GM18951 (cell line): ENCODE data around the gene PI4KA.
"Not testable (repeated sequence)": the region's sequence is repeated elsewhere in the genome, so short reads cannot be mapped to it uniquely, and the experiment has no call there.

Source experiments
- POLR2A ChIP-seq: IDR thresholded peaks from 4 replicates; pipeline ENCODE4 v1.6.1; 2011; ENCODE audit warnings: mild to moderate bottlenecking; ENCODE audit not compliant: insufficient read length, insufficient read depth; ENCODE audit errors: extremely low read depth
- in situ Hi-C: fragments of 300-500 bp; cut with MboI; formaldehyde crosslinking; loops from one replicate; pipeline ENCODE4 v1.12.0; 2022; ENCODE audit warnings: low sequenced_read_pairs, mixed read lengths, inconsistent platforms; ENCODE audit not compliant: unreplicated experiment

The PI4KA gene

DNA sequence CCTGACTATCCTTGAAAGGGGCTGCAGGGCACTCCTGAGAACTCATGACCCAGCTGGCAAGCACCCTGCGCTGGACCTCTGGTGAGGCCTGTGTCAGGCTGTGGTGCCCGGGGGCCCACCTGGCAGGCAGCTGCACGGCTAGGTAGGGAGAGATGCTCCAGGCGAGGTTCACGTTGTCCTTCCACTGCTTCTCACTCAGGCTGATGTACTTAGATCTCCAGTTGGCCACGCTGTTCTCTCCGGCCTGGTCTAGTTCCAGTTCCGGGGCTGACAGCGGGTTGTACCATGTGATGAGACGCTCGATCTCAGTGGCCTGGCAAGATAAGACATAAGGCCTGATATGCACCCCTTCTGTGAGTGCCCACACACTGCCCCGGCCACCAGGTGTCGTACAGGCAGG is 129.4 kb downstream of the PI4KA start:
- TF ChIP-seq POLR2A: no peak
- in situ Hi-C loops: loop anchor here (25.0 kb wide), 1 partner anchor 758 kb away; no protein-coding TSS in a partner anchor

DNA sequence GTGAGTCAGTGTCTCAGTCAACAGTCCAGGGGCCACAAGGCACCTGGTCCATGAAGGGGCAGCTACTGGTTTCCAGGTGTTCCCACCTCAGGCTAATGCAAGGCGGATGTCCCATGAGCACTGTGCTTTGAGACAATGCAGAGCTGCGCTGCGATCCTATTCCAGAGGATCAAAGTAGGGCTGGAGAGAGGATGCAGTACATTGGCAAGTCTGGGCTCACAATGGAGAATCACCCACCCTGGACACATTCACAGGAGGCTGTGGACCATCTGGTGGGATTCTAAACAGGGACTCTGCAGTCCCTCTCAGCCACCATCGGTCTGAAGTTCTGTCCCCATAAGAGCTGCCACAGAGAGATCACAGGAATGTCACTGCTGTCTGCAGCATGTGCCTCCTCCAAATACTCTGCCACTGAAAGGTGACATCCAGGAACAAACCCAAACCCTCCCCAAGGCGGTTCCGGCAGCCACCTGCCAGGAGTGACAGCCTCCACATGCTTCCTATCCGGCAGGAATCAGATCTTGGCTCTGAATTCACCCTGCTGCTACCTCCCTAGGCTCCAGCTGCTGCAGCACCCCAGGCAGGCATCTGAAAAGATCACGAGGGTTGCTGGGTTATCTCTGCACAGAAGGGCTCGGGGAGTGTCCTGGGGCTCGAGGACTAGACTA is 130.0 kb downstream of the PI4KA start:
- TF ChIP-seq POLR2A: no peak
- in situ Hi-C loops: loop anchor here (25.0 kb wide), 1 partner anchor 759 kb away; no protein-coding TSS in a partner anchor

DNA sequence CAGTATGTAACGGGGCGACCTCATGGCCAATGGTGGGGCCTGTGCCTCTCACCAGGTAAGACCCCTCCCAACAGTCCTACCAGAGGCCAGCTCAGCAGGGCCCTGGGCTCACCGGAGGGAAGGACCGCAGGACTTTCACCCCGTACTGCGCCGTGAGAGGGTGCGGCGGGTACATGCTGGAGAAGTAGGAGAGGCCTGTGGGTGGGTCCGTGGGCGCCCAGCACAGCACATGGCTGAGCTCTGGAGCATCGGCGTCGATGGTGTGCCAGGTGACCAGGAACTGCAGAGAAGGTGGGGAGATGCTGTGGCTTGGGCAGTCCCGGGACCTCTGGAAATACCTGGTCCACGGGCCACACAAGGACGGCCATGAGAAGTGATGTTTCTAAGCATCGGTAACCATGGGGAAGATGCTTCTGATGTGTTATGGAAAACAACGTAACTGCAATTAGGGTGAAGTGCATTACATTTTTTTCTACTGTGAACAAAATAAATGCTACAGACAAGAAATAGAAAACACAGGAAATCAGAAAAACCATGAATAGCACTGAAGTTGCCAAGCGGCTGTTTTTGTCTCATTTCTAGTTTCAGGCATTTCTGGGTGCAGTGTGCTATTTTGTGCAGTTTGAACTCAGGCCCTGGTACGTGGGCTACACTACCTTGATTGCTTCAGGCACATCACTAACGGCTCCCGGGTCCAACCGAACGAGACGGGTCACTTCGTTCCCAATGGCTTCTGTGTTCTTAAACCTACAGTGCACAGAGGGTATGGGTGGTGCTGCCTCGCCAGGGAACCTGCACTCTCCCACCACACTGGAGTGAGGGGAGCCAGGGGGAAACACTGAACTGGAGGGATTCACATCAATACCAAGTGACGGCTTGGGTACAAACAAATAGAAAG is 131.2 kb downstream of the PI4KA start:
- in situ Hi-C loops: loop anchor here (25.0 kb wide), 1 partner anchor 760 kb away; no protein-coding TSS in a partner anchor
- no peak for TF ChIP-seq POLR2A

DNA sequence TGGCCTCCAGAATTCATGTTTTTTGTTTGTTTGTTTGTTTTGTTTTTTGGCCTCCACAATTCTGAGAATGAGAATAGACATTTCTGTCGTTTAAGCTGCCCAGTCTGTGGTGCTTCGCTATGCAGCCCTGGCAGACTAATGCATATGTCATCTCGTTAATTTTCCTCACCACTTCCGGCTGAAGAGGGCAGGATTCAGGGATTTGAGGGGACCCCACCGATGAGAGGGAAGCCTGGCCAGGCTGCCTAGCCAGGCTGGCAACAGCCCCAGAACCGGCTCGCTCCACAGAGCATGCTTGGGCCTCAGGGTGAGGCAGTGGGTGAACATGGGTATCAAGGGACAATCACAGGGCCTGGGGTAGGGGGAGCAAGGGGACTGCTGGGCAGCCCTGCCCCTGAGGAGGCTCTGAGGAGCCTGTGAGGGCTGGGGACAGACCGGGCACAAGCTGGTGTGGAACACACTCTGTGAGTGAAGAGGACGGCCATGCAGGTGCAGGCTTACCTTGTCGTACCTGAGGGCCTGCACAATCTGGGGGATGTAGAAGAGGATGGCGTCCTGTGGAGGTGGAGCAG is 132.5 kb downstream of the PI4KA start:
- no peak for TF ChIP-seq POLR2A
- in situ Hi-C loops: loop anchor here (25.0 kb wide), 1 partner anchor 761 kb away; no protein-coding TSS in a partner anchor

DNA sequence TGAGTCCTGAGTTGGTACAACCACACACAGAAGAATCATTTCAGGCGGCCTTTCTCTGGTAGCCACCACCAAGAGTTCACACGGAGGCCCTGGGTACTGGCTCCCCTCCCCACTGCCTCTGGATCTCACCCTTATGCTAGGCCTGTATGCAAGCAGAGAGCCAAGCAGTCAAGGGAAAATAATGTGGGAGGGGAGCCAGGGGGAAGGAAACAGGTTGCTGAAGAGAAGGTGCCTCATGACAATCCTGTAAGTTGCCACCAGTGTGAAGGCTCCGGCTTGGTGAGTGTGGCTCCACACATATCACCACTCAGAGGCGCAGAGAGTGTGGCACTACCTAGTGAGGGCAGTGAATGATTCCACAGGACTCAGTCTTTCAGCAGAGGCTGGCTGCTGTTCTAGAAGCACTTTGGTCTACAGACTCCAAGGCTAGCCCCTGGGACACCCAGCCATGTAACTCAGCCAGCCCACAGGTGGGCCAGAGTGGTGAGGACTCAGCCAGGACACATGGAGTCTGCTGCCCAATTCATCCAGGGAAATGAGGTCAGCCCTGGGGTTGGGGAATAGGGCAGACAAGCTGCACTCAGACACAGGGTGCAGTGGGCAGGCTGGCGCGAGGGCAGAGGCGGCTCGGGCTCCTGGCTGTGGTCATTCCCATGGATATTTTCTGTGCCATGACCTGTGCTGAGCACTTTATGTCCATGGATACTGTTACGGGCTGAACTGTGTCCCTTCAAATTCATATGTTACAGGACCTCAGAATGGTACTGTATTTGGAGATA is 133.7 kb downstream of the PI4KA start:
- in situ Hi-C loops: loop anchor here (25.0 kb wide), 1 partner anchor 762 kb away; no protein-coding TSS in a partner anchor
- no peak for TF ChIP-seq POLR2A

DNA sequence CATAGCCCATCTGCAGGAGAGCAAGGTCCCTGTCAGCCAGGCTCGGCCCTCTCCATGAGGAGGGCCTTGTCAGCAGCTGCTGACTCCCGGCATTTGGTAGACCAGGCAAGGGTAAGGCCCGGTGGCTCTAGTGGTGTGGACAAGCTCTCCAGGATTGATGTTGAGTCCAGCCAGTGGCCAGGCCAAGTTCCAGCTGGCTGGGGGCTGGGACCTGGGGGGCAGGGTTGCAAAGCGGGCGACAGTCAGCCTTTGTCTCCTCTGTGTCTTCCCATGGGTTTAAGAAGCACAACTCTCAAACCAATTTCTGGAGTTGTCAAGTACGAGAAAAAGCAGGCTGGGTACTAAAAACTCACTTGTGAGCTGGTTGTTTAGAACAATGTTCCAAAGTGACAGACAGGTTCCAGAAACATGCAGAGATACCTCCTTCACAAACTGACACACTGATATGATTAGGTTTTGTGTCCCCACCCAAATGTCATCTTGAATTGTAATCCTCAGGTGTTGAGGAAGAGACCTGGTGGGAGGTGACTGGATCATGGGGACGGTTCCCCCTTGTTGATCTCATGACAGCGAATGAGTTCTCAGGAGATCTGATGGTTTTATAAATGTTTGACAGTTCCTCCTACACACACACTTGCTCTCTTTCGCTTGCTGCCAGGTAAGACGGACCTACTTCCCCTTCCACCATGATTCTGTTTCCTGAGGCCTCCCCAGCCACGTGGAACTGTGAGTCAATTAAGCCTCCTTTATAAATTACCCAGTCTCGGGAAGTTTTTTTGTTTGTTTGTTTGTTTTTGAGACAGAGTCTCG is 137.0 kb downstream of the PI4KA start:
- in situ Hi-C loops: no loop called here
- no peak for TF ChIP-seq POLR2A

DNA sequence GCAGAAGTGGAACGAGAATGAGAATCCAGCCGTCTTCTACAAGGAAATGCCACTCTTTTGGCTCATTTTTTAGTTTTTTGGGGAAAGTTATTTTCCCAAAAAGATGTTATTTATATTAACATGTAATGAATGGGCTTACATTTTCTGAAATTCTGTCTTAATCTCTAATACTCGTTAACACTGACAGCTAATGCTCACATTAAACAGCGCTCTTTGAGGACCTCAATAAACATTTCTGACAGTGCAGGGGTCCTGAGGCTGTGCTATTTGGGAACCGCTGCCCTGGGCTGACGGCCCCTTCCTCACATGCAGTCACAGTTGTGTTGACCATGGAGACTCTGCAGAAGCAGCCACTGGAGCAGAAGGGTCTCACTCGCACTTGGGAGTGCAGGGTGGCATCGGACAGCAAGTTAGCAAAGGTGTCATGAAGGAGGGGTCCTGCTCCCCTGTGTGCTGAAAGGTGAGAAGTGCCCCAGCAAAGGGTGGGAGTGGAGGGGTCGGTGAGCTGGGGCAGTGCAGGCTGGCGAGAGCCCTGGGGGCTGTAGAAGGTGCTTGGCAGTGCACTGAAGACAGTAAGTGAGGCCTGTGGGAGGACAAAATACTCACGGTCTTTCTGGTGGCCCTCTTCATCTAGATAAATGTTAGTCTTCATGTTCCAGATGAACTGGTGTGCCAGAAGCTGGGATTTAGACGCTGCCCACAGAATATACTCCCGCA is 137.8 kb downstream of the PI4KA start:
- in situ Hi-C loops: no loop called here
- no peak for TF ChIP-seq POLR2A

DNA sequence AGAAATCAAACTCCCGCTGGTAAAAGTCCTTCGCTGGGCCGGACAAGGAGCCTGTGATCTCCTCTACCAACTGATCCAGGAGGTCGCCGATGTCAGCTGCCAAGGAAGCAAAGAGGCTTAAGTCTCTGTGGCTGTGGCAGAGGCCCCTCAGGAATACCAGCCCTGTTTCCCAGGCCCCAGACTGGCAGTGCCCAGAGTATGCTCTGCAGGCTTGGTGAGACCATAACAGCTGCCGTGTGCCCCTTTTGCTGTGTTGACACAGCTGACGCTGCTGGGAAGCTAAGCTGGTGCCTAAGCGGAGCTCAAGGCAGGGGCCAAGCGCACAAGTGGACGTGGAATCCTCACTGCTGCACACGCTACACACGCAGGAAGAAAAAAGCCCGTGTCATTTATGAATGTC is 139.9 kb downstream of the PI4KA start:
- in situ Hi-C loops: not testable (repeated sequence)

DNA sequence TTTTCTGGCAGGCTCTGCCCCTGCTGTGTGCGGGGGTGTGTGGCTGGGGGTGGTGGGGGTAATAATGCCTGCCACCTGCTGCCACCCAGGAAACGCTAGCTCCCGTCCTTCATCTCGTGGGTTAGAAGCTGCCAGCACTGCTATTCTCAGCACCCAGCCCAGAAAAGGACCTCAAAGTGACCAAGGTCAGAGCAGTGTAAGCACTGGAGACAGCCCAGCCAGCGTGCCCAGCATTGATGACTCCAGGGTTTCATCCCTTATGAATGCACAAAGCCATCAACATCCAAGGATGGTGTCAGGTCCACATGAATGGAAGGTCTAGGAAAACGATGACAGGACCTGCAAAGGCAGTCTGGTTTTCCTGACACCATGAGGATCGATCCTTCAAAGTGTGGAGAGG is 140.6 kb downstream of the PI4KA start:
- in situ Hi-C loops: not testable (repeated sequence)

DNA sequence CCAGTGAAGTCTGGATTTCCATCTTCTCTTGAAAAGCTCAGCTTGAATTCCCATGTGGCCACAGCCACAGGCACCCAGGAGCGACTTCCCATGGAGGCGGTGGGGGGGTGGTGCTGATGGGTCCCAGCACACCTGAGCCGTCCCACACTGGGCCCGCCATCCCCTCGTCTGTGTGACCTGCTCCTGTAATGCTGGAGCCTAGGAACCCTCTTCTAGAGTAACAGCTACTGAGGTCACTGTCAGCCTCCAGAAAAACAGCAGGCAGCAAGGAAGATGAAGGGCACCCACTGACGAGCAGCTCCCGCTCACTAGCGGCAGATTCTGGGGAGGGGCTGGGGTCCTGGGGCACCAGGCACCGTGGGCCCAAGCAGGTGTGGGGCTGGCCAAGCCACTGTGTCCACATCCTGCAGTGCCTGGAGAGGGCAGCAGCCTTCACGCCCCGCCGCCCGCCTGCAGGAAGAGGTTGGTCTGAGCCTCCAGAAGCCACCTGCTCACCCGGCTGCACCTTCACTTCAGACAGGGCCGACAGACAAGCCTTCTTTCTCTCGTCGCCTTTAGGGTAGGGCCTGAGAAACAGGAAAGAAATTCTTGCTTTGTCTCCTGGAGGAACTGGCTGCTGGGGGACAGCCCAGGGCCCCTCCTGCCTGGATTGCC is 141.3 kb downstream of the PI4KA start:
- in situ Hi-C loops: not testable (repeated sequence)

DNA sequence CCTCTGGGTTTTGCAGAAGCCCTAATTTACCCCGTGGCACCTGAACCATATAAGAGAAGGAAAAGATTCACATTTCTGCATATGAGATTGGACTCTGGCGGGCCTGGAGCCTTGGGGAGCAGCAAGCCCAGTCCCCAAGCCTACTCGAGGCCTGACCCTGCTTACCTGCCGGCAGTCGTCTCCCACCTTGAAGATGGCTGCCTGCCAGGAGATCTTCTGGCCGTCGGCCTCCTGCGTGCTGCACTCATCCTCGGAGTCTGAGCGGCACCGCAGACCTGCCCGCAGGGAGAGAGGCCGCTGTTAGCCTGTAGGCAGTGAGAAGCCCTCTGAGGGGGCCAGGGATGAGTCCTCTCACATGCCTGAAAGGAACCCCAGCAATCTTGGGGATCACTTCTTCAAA is 145.5 kb downstream of the PI4KA start:
- in situ Hi-C loops: not testable (repeated sequence)

DNA sequence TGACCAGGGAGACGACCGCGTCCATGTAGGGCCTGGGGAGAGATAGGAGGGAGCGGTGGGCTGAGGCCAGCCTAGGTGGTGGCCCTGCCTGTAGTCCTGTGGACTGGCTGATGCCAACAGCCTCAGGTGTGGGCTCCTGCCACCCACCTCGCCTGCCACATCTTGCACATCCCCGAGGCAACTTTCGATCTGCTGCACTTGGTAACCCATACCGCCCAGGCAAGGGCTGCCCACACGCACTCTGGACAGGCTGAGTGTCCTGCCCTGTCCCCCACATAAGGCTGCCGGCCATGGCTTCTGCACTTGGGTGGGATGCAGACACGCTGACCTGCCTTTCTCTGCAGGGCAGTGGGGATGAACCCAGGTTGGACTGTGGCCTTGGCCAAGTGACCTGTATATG is 148.6 kb downstream of the PI4KA start:
- in situ Hi-C loops: not testable (repeated sequence)

DNA sequence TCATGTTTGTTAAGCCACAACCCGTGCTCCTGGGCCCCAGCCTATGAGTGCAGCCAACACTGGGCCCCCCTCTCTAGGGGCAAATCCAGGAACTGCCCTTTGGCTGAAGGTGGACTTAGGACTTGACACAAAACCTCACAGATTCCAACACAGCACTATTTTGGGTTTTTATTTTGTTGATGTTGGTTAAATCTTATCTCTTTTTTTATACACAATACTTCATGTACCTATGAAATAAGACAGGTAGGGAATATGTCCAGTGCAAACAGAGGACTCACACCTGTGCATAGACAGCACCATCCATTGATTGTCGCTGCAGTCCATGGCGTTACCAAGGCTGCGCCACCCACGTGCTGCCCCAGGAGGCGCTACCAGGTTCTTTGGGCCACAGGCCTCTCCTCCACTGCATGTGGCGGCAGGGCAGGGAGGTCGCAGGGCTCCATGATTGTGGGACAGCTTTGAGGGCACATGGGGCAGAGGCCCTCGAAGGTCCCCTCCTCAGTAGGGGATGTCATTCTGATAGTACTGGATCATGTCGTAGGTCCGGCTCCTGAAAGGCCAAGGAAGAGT is 151.0 kb downstream of the PI4KA start:
- in situ Hi-C loops: not testable (repeated sequence)

DNA sequence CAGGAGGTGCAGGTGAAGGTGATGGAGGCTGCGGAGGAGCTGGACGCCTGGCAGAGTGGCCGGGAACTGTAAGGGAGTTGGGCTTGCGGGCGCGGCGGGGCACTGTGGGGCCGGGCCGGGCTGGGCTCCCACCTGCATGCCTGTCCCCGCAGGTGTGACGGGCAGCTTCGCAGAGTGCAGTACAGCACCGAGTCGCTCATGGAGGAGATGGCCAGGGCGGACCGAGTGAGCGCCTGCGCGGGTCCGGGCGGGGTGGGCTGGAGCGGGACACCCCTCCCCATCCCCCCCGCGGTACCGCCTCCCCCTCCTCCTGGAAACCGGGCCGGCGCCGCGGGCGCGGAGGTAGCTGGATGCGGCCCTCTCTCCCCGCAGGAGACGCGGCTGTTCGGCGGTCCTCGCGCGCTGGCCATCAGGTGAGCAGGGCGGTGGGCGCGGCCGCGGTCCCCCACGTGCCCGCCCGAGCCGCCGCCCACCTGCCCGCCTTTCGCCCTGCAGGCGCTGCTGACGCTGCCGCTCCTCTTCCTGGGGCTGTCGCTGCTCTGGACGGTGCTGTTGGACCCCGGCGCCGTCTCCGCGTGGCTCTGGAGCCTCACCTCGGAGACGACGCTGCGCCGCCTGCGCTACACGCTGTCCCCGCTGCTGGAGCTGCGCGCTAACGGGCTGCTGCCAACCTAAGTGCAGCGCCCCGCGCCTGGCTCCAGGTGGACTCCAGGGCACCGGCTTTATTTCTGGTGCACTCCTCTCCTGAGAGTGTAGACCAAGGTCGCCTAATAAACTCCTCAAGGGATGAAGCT is 154.6 kb downstream of the PI4KA start:
- in situ Hi-C loops: not testable (repeated sequence)

DNA sequence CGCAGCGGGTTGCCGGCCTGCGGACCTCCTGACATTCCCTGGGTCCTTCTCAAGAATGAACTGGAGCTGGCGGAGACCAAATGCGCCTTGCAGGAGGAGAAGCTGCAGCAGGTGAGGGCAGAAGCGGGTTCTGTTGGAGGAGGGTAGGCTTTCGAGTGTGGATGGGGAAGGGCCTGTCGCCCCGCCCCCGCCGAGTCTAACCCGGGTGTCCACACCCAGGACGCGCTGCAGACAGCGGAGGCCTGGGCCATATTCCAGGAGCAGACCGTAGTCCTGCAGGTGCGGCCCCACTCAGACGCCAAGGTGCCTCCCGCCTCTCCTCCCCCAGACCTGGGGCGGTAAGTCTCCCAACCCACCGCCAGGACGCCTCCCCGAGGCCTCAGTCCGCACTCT is 155.2 kb downstream of the PI4KA start:
- in situ Hi-C loops: not testable (repeated sequence)
